Lung microvascular endothelial cell (primary cell): ENCODE results near the gene SLC15A1. TPM values are rescaled to one million over a fixed set of nuclear protein-coding genes. Genes with fewer than 3 reads are reported as not detected.
"Not testable (repeated sequence)": the region's sequence is repeated elsewhere in the genome, so short reads cannot be mapped to it uniquely, and the experiment has no call there.

Experiments used
- DNase-seq, 2 donors: peaks; one replicate each; pipeline versions ENCODE4 v3.0.0 to v3.0.0-alpha.2; 2010; ENCODE audit warnings: low read depth in 2 of 2
- total RNA-seq: library from RNA; depleted of rRNA; stranded (reverse); fragments of >200 nt; gene quantifications from 2 replicates; pipeline ENCODE4 v1.2.1, GENCODE V29; 2014

The SLC15A1 gene
- total RNA-seq, 1 donor from 2014 or later = not detected

- peak in 1 of 2 donors; percentile 39 for DNase-seq
Measured at GRCh38 chr13:98658131-98658530, 94.3 kb downstream of the SLC15A1 start.

- no peak for DNase-seq
Measured at GRCh38 chr13:98657506-98658085, 94.9 kb downstream of the SLC15A1 start.

DNA sequence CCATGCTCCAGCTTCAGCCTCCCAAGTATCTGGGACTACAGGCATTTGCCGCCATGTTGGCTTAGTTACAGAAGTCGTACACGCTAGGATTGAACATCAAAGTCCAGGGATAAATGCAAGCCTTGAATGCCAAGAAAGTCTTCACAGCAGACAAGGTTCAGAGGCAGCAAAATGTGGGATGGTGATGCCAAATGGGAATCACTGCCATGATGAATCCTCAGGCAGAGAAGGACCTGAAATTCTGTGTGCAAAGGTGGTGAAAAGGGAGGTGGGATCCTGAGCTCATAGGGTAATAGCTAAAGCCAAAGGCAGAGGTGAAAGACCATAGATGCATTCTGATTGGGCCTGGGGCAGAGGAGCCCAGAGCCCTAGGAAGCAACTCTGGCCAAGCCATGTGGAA lies 96.2 kb downstream of the SLC15A1 start:
- no peak for DNase-seq

DNA sequence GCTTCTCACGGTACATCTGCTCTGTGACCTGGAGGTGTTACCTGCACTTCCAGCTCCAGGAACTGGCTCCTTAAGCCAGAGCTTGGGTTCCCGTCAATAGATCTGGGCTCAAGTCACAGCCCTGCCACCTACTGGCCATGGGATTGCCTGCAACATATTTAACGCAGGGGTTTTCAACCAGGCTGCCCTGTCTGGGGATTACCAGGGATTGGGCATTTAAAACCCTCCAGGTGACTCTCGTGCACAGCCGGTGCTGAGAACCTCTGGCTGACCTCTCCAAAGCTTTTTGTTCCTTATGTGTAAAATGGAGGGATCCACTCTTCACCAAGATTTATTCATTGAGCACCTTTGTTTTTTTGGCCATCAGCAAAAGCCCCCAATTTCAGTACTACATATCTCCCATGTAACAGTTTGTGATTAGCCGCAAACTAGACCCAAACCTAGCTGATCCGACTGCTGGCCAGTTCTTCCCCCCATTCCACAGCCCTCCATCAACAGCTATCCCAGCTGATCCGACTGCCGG lies 98.9 kb downstream of the SLC15A1 start:
- DNase-seq = peak; percentile 75 to 76

GRCh38 chr13:98652721-98653462 lies 99.6 kb downstream of the SLC15A1 start:
- DNase-seq = no peak

GRCh38 chr13:98652276-98652675 lies 100.2 kb downstream of the SLC15A1 start:
- no peak for DNase-seq

DNA sequence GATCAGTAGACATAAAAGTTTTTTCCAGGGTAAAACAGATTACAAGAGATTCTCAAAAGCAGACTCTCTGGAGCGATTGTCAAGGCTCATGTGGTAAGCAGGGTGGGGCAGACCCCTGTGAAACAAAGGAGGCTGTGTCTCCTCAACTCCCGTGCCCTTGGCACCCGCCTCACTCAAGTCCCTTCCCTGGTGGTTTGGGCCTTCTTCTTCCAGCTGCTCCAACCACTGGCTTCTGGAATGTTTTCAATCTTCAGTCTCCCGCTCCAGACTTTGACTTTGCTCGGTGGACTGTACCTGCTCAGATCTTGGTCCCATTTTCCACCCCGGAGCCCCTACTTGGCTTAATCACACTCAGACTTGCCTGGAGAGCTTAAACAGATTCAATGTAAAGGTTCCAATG lies 100.7 kb downstream of the SLC15A1 start:
- no peak for DNase-seq

DNA sequence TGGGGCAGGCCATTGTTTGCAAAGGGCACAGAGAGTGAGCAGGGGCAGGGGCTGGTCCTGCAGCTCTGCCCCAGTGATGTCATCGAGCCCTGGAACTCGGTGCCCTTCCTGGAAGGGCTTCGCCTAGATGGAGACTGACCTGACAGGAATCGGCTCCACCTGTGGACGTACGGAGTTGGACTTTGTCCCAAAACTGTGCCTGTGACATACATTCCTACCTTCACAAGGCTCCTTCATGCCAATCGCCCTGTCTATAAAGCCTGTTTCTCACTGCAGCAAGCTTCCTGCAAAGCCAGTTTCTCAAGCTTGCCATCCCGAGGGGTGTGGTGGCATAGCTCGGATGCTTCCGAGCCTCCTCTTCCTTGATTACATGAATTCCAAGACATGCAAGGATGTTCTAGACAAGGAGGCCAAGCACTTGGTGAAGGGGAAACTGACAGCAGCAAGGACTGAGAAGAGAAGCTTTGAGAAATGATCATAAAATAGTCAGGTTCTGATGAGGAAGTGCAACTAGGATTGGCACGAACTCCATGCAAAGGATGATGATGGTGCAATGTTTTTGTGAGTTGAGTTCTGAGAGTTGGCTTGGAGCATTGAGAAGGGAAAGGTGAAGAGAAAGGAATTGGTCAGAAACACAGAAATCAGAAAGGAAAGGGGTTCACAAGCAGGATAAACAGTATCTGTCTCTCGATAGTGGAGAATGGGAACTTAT lies 101.9 kb downstream of the SLC15A1 start:
- DNase-seq = no peak

- no peak for DNase-seq
Measured at GRCh38 chr13:98649861-98650260, 102.6 kb downstream of the SLC15A1 start.

- DNase-seq = no peak
Measured at GRCh38 chr13:98648686-98649085, 103.8 kb downstream of the SLC15A1 start.

DNA sequence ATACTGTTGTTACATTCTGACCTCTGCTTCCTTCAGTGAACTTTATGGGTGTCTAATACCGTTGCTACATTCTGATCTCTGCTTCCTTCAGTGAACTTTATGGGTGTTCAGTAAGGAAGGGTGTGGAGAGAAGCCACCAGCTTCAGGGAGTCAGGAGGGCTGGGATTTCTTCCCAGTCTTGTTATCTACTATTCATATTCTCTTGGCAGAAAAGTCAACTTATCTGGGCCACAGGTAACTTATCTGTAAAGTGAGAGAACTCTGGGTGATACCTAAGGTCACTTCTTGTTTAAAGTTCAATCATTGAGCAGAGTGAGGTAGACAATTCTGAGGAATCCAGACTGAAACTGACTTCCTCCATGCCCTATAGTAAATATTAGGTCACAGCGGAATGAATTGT lies 104.3 kb downstream of the SLC15A1 start:
- no peak for DNase-seq

DNA sequence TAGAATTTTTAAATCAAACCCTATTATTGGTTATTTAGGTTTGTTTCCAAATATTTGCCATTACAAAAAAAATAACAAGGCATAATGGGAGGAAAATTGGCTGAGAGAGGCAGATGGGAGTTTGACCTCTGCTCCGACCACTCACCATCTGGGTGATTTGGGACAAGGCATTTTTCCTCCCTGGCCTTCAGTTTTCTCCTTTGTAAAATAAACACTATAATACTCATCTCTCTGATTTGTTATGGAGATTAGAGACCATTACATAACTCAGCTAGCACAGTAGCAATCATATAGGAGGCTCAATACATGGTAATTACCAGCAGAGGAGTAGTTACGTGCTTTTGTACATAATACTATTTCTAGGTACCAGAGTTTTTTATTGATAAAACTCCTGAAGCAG lies 105.4 kb downstream of the SLC15A1 start:
- DNase-seq = no peak

GRCh38 chr13:98643479-98643878 lies 109.0 kb downstream of the SLC15A1 start:
- no peak for DNase-seq

- no peak for DNase-seq
Measured at GRCh38 chr13:98641075-98641474, 111.4 kb downstream of the SLC15A1 start.

- DNase-seq = not testable (repeated sequence)
Measured at GRCh38 chr13:98639785-98640184, 112.7 kb downstream of the SLC15A1 start.

GRCh38 chr13:98638352-98638751 lies 114.1 kb downstream of the SLC15A1 start:
- DNase-seq = not testable (repeated sequence)

Other genes with a start within 250 kb of the SLC15A1 start
- gene STK24, start 175.6 kb downstream of the SLC15A1 start, total RNA-seq = 23.2 and 27.7 TPM in 2 replicates
- 251 and 480 TPM in 2 replicates for gene DOCK9, start 225.4 kb upstream of the SLC15A1 start, total RNA-seq